Measurements from ENCODE around the gene GALK1. TPM values are rescaled to one million over a fixed set of nuclear protein-coding genes. Genes with fewer than 3 reads are reported as not detected.

GALK1 gene
- total and polyA plus RNA-seq, 9 of the 15 experiments (the other 6 are each of a cell fraction or from before 2014, with no cell fraction given), result 0.45 to 51.6 (median 17.4) TPM

DNA sequence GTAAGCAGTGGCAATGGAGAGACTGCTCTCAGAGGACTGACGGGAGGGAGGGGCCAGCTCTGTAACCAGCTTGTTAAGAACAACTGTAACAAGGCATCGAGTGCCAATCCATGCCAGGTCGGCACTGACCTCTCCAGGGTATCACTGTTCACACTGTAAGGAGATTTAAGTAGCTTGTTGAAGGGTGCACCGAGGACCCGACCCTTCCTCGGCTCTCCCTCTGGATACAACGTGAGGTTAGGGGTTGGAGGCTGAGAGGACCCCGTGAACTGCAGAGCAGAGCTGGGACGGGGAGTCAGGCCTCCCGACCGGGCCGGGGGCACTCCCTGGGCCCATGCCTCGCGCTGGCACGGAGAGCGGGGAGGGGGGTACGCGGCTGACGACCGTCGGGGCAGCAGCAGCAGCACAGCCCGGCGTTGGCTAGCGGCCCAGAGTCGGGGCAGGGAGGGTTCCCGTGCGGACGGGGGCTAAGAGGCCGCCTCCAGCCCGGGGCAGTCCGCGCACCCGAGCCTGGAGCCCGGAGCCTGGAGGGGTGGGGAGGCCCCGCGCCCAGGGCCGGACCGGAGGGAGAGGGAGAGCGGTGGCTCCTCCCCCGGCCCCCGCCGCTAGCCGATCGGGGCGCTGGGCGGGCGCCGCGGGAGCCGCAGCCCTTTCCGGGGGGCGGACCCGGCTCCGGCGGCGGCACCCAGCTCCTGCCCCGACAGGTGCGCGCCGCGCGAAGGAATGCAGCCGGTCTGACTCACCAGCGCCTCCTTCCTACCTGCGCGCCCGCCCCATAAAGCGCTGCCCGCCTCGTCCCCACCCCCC is 44.1 kb downstream of the GALK1 start, which contains the start of gene ITGB4:
TSS of gene ITGB4 (plus strand) at position 804 of the 807 bp plus-strand sequence. CDS start 3,245 bp downstream, outside the sequence.
- Histone ChIP-seq H3K9me3 (replicated peaks; ENCODE audit: control insufficient read depth, insufficient read depth, low read depth, low read length) (no peaks in the 10 kb centered on the region), H2AFZ (ENCODE audit: low read depth, low read length) (peak within 1 kb of the TSS; percentile 49; the same call in 1 of the 2 replicates), H3K36me3 (ENCODE audit: control insufficient read depth, insufficient read depth, low read length) (no peaks in the 10 kb centered on the region), H3K27ac (ENCODE audit: extremely low read depth, low read depth, low read length) (no peak within 1 kb of the TSS), H3K9ac (ENCODE audit: insufficient read depth in 1 of 2, low read depth in 2 of 2, low read length in 2 of 2) (peak within 1 kb of the TSS in 1 of 2 experiments; percentile 80; a peak in 2 of 4 replicates), H3K79me2 (ENCODE audit: control insufficient read depth, insufficient read depth, low read length) (no peaks in the 10 kb centered on the region), H3K4me2 (ENCODE audit: insufficient read depth, low read length) (peak within 1 kb of the TSS; percentile 35), H3K4me1 (replicated peaks in 1 of 2; ENCODE audit: control insufficient read depth in 2 of 2, insufficient read depth in 2 of 2, low read length in 2 of 2) (peaks cover 0 to 32% of the 10 kb centered on the region in 2 experiments; a peak in 3 of 5 replicates), H3K9me1 (ENCODE audit: control insufficient read depth, insufficient read depth, low read length) (no peaks in the 10 kb centered on the region), H4K20me1 (replicated peaks; ENCODE audit: control insufficient read depth, insufficient read depth, low read length) (no peaks in the 10 kb centered on the region; the same call in 1 of the 2 replicates), H3K4me3 (peak within 1 kb of the TSS; percentile 31), H3K27me3 (ENCODE audit: control insufficient read depth in 2 of 2, insufficient read depth in 2 of 2, low read length in 2 of 2) (peaks cover 18 to 58% of the 10 kb centered on the region in 2 experiments)
- in situ Hi-C loops (cut with MboI) (no loop called here), intact Hi-C loops (cut with micrococcal nuclease) (no loop called here)
- ChIA-PET POLR2A (interaction anchor here (0.6 to 2.0 kb wide), 5 partner anchors 9 to 442 kb away, joined by 3 to 12 read pairs (median 3); no protein-coding TSS in a partner anchor), CTCF (ENCODE audit: low intra/inter-chr PET ratio) (no interaction called here)
- FAIRE-seq (no peak), ATAC-seq (peak; percentile 77), DNase-seq (ENCODE audit: extremely low read depth in 1 of 4, low spot score in 3 of 4) (peak; percentile 40 to 95 (median 80))
- BruUV-seq (replicated peaks), result no TSS peak
- 8% methylated on average over 16 of the region's 70 CpGs for WGBS (ENCODE audit: insufficient coverage, low coverage, missing lambda C conversion rate)
- TF ChIP-seq YY1 (IDR thresholded peaks at IDR 0.05; ENCODE audit: borderline replicate concordance in 1 of 3, control insufficient read depth in 1 of 3, extremely low read depth in 1 of 3, insufficient read depth in 3 of 3, insufficient read length in 1 of 3, insufficient replicate concordance in 2 of 3, low read depth in 1 of 3, low read length in 2 of 3), result no peak
- TF ChIP-seq ZNF282 (CRISPR knock-in tag; IDR thresholded peaks at IDR 0.05), result no peak
- TF ChIP-seq POLR2A (conservative IDR thresholded peaks at IDR 0.05), result no peak
- TF ChIP-seq SIRT6 (IDR thresholded peaks at IDR 0.05; ENCODE audit: low read depth, low read length), result no peak
- TF ChIP-seq GABPA (tag; conservative IDR thresholded peaks at IDR 0.05; ENCODE audit: low read depth), result no peak
- TF ChIP-seq SIN3B (IDR thresholded peaks at IDR 0.05; ENCODE audit: low read depth), result 0 out of 2 replicates have a peak, but pooled peaks have one; percentile 21
- peak; percentile 33; the same call in 1 of the 2 replicates for TF ChIP-seq CXXC5 (CRISPR knock-in tag; IDR thresholded peaks at IDR 0.05)
- TF ChIP-seq NFIC (IDR thresholded peaks at IDR 0.05), result peak; percentile 63
- TF ChIP-seq SMARCB1 (IDR thresholded peaks at IDR 0.05; ENCODE audit: insufficient read length, low read depth), result no peak
- TF ChIP-seq PCBP1 (IDR thresholded peaks at IDR 0.05; ENCODE audit: low read depth, low read length, poor library complexity, severe bottlenecking), result peak; percentile 29
- TF ChIP-seq, protein P1, sequence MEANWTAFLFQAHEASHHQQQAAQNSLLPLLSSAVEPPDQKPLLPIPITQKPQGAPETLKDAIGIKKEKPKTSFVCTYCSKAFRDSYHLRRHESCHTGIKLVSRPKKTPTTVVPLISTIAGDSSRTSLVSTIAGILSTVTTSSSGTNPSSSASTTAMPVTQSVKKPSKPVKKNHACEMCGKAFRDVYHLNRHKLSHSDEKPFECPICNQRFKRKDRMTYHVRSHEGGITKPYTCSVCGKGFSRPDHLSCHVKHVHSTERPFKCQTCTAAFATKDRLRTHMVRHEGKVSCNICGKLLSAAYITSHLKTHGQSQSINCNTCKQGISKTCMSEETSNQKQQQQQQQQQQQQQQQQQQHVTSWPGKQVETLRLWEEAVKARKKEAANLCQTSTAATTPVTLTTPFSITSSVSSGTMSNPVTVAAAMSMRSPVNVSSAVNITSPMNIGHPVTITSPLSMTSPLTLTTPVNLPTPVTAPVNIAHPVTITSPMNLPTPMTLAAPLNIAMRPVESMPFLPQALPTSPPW (CRISPR knock-in tag; IDR thresholded peaks at IDR 0.05), result peak; percentile 54; the same call in 1 of the 2 replicates
- TF ChIP-seq, protein P2, sequence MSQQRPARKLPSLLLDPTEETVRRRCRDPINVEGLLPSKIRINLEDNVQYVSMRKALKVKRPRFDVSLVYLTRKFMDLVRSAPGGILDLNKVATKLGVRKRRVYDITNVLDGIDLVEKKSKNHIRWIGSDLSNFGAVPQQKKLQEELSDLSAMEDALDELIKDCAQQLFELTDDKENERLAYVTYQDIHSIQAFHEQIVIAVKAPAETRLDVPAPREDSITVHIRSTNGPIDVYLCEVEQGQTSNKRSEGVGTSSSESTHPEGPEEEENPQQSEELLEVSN (IDR thresholded peaks at IDR 0.05; ENCODE audit: borderline replicate concordance in 1 of 2, extremely low read depth in 1 of 2, insufficient read depth in 1 of 2, insufficient read length in 1 of 2, low read depth in 1 of 2, low read length in 1 of 2, poor library complexity in 1 of 2, severe bottlenecking in 1 of 2), result peak in 1 of 2 experiments; percentile 51
- TF ChIP-seq, protein P3, sequence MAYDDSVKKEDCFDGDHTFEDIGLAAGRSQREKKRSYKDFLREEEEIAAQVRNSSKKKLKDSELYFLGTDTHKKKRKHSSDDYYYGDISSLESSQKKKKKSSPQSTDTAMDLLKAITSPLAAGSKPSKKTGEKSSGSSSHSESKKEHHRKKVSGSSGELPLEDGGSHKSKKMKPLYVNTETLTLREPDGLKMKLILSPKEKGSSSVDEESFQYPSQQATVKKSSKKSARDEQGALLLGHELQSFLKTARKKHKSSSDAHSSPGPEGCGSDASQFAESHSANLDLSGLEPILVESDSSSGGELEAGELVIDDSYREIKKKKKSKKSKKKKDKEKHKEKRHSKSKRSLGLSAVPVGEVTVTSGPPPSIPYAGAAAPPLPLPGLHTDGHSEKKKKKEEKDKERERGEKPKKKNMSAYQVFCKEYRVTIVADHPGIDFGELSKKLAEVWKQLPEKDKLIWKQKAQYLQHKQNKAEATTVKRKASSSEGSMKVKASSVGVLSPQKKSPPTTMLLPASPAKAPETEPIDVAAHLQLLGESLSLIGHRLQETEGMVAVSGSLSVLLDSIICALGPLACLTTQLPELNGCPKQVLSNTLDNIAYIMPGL (CRISPR knock-in tag; IDR thresholded peaks at IDR 0.05), result no peak

All from K562 (cell line).